Measurements from ENCODE around the gene FZD1. TPM values are rescaled to one million over a fixed set of nuclear protein-coding genes. Genes with fewer than 3 reads are reported as not detected.

The FZD1 gene
- total and polyA plus RNA-seq, 10 of the 15 experiments (the other 5 are each of a cell fraction or from before 2014, with no cell fraction given) = 0.07 to 0.56 (median 0.18) TPM

GRCh38 chr7:91292506-91292905 lies 28.3 kb downstream of the FZD1 start:
- H3K4me1 ChIP-seq (ENCODE audit: control insufficient read depth, insufficient read depth, low read length) = no peaks in the 10 kb centered on the region
- ChIA-PET SMC1A (ENCODE audit: uncharacterized antibody, unreplicated experiment) (no interaction called here), RAD21 (ENCODE audit: unreplicated experiment) (no interaction called here), POLR2A (no interaction called here), CTCF (no interaction called here)
- H4K20me1 ChIP-seq (ENCODE audit: control insufficient read depth, insufficient read depth) = no peaks in the 10 kb centered on the region
- FAIRE-seq (no peak), DNase-seq (ENCODE audit: low read depth, low spot score) (no peak), ATAC-seq (no peak)
- no peaks in the 10 kb centered on the region for H3K27me3 ChIP-seq (replicated peaks in 1 of 2; ENCODE audit: control insufficient read depth in 2 of 2, insufficient read depth in 2 of 2, low read length in 1 of 2)
- intact Hi-C loops (cut with micrococcal nuclease; ENCODE audit: unreplicated experiment) = no loop called here
- no peak overlapping the region for H3K27ac ChIP-seq (ENCODE audit: control insufficient read depth, insufficient read depth)
- H3K79me2 ChIP-seq (ENCODE audit: control insufficient read depth, insufficient read depth, low read length) = no peaks in the 10 kb centered on the region
- no peak overlapping the region for H2AFZ ChIP-seq (ENCODE audit: control insufficient read depth, low read depth, low read length)
- WGBS (ENCODE audit: insufficient coverage, insufficient replicate concordance, low lambda C conversion rate, missing lambda C conversion rate) = 0% methylated on average over 1 of the region's 1 CpG
- no peaks in the 10 kb centered on the region for H3K36me3 ChIP-seq (ENCODE audit: control insufficient read depth in 2 of 2, insufficient read depth in 2 of 2, low read length in 1 of 2)
- no peak overlapping the region for H3K4me2 ChIP-seq (ENCODE audit: control insufficient read depth, insufficient read depth)
- H3K4me3 ChIP-seq = no peak overlapping the region
- no peak for TF ChIP-seq ZSCAN29 (IDR thresholded peaks at IDR 0.05)
- no peak for TF ChIP-seq PBX3 (IDR thresholded peaks at IDR 0.05; ENCODE audit: insufficient replicate concordance, low read depth, low read length)
- no peak for TF ChIP-seq DPF2 (IDR thresholded peaks at IDR 0.05)
- TF ChIP-seq MYB (IDR thresholded peaks at IDR 0.05; ENCODE audit: borderline replicate concordance, low read depth, low read length) = no peak
- TF ChIP-seq SPI1 (IDR thresholded peaks at IDR 0.05; ENCODE audit: borderline replicate concordance, insufficient read depth, low read depth, low read length) = no peak
- H3K9ac ChIP-seq (ENCODE audit: control insufficient read depth, insufficient read depth, low read length) = no peak overlapping the region
- BruUV-seq (replicated peaks) = no TSS peak
- in situ Hi-C loops (cut with MboI) = no loop called here
- H3K9me3 ChIP-seq (replicated peaks; ENCODE audit: control insufficient read depth, insufficient read depth, low read length) = no peaks in the 10 kb centered on the region

DNA sequence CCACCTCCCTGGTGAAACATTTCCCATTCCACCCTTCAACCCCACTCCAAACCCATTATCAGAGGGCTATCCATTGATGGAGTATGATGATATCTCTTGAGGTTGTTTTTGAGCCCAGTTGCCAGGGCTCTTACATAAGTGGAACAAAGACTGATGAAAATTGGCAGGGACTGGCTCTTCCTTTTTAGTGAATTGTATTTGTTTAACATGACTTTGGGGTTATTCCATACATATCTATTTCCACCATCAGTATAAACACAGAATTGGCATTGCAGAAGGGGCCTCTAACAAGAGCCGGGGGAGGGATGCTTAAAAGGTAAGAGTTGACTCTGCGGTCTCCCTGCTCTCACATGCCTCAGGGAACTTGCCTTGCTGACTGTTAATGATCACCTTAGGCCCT lies 28.9 kb downstream of the FZD1 start:
- no peak overlapping the region for H3K4me3 ChIP-seq
- no peak overlapping the region for H3K9ac ChIP-seq (ENCODE audit: control insufficient read depth, insufficient read depth, low read length)
- H3K9me3 ChIP-seq (replicated peaks; ENCODE audit: control insufficient read depth, insufficient read depth, low read length) = no peaks in the 10 kb centered on the region
- H3K4me2 ChIP-seq (ENCODE audit: control insufficient read depth, insufficient read depth) = no peak overlapping the region
- intact Hi-C loops (cut with micrococcal nuclease; ENCODE audit: unreplicated experiment) (no loop called here), in situ Hi-C loops (cut with MboI) (no loop called here)
- no peaks in the 10 kb centered on the region for H3K4me1 ChIP-seq (ENCODE audit: control insufficient read depth, insufficient read depth, low read length)
- ATAC-seq (no peak), DNase-seq (ENCODE audit: low read depth, low spot score) (no peak), FAIRE-seq (no peak)
- H4K20me1 ChIP-seq (ENCODE audit: control insufficient read depth, insufficient read depth) = no peaks in the 10 kb centered on the region
- ChIA-PET CTCF (no interaction called here), POLR2A (no interaction called here), RAD21 (ENCODE audit: unreplicated experiment) (no interaction called here), SMC1A (ENCODE audit: uncharacterized antibody, unreplicated experiment) (no interaction called here)
- WGBS (ENCODE audit: insufficient coverage, insufficient replicate concordance, low lambda C conversion rate, missing lambda C conversion rate) = 83% methylated on average over 2 of the region's 2 CpGs
- H2AFZ ChIP-seq (ENCODE audit: control insufficient read depth, low read depth, low read length) = no peak overlapping the region
- H3K27ac ChIP-seq (ENCODE audit: control insufficient read depth, insufficient read depth) = no peak overlapping the region
- no peaks in the 10 kb centered on the region for H3K36me3 ChIP-seq (ENCODE audit: control insufficient read depth in 2 of 2, insufficient read depth in 2 of 2, low read length in 1 of 2)
- H3K79me2 ChIP-seq (ENCODE audit: control insufficient read depth, insufficient read depth, low read length) = no peaks in the 10 kb centered on the region
- H3K27me3 ChIP-seq (replicated peaks in 1 of 2; ENCODE audit: control insufficient read depth in 2 of 2, insufficient read depth in 2 of 2, low read length in 1 of 2) = no peaks in the 10 kb centered on the region
- no TSS peak for BruUV-seq (replicated peaks)
- TF ChIP-seq ZBED1 (IDR thresholded peaks at IDR 0.05; ENCODE audit: borderline replicate concordance) (no peak), KDM1A (IDR thresholded peaks at IDR 0.05; ENCODE audit: borderline replicate concordance) (no peak), TCF3 (IDR thresholded peaks at IDR 0.05; ENCODE audit: borderline replicate concordance, insufficient read depth, low read depth, low read length) (no peak), GATAD2B (conservative IDR thresholded peaks at IDR 0.05; ENCODE audit: low read depth) (no peak), BCL11A (IDR thresholded peaks at IDR 0.05; ENCODE audit: low read depth, low read length) (no peak), E2F4 (IDR thresholded peaks at IDR 0.05; ENCODE audit: low read depth, low read length) (no peak)
- TF ChIP-seq, protein P1, sequence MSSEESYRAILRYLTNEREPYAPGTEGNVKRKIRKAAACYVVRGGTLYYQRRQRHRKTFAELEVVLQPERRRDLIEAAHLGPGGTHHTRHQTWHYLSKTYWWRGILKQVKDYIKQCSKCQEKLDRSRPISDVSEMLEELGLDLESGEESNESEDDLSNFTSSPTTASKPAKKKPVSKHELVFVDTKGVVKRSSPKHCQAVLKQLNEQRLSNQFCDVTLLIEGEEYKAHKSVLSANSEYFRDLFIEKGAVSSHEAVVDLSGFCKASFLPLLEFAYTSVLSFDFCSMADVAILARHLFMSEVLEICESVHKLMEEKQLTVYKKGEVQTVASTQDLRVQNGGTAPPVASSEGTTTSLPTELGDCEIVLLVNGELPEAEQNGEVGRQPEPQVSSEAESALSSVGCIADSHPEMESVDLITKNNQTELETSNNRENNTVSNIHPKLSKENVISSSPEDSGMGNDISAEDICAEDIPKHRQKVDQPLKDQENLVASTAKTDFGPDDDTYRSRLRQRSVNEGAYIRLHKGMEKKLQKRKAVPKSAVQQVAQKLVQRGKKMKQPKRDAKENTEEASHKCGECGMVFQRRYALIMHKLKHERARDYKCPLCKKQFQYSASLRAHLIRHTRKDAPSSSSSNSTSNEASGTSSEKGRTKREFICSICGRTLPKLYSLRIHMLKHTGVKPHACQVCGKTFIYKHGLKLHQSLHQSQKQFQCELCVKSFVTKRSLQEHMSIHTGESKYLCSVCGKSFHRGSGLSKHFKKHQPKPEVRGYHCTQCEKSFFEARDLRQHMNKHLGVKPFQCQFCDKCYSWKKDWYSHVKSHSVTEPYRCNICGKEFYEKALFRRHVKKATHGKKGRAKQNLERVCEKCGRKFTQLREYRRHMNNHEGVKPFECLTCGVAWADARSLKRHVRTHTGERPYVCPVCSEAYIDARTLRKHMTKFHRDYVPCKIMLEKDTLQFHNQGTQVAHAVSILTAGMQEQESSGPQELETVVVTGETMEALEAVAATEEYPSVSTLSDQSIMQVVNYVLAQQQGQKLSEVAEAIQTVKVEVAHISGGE (CRISPR knock-in tag; IDR thresholded peaks at IDR 0.05) = no peak
